GM12874 (cell line): Measurements from ENCODE around the gene PDE8B.

Experiments
- TF ChIP-seq, protein P1 (sequence below): IDR thresholded peaks from 2 replicates; pipeline ENCODE4 v1.5.1; 2011; ENCODE audit warnings: low read depth, mild to moderate bottlenecking, control low read depth, low read length, moderate library complexity; ENCODE audit not compliant: insufficient read depth

The PDE8B gene

DNA sequence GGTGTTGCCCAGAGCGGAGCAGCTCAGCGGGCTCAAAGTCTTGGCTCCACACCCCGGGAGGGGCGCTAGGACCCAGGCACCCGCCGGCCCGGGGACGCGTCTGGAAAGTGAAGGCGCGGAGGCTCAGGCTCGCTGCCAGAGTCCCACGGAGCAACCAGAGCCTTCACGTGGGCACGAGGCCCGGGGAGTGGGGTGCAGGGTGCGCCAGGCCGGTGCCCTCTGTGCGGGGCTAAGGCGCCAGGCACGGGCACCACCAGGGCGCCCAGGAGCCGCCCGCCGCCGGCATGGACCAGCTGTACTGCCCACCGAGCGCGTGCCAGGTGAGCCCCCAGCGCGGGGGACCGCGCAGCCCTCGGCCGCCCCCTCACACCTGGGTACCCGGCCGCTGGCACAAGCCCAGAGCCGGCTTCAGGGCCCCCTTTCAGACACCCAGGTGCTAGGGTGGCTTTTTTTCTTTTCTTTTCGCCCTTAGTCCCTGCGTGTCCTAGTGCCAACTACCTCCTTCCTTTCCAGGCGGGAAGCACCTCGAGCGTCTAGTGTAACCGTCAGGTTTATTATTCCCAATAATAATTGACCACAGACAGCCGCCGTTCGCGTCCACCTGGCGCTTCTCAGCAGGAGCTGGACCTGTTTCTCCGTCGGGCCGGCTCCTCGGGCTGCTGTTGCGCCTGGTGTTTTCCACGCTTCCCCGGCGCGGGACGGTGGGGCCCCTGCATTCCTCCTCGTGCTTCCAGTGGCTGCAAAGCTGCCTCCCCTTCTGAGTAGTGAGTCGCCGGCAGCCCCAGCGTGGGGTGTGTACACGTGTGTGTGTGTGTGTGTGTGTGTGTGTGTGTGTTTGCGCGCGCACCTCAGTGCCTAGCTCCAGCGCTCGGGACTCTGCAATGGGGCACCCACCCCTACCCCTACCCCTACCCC, 30.1 kb upstream of the PDE8B start:
- TF ChIP-seq, protein P1, sequence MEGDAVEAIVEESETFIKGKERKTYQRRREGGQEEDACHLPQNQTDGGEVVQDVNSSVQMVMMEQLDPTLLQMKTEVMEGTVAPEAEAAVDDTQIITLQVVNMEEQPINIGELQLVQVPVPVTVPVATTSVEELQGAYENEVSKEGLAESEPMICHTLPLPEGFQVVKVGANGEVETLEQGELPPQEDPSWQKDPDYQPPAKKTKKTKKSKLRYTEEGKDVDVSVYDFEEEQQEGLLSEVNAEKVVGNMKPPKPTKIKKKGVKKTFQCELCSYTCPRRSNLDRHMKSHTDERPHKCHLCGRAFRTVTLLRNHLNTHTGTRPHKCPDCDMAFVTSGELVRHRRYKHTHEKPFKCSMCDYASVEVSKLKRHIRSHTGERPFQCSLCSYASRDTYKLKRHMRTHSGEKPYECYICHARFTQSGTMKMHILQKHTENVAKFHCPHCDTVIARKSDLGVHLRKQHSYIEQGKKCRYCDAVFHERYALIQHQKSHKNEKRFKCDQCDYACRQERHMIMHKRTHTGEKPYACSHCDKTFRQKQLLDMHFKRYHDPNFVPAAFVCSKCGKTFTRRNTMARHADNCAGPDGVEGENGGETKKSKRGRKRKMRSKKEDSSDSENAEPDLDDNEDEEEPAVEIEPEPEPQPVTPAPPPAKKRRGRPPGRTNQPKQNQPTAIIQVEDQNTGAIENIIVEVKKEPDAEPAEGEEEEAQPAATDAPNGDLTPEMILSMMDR, result no peak

DNA sequence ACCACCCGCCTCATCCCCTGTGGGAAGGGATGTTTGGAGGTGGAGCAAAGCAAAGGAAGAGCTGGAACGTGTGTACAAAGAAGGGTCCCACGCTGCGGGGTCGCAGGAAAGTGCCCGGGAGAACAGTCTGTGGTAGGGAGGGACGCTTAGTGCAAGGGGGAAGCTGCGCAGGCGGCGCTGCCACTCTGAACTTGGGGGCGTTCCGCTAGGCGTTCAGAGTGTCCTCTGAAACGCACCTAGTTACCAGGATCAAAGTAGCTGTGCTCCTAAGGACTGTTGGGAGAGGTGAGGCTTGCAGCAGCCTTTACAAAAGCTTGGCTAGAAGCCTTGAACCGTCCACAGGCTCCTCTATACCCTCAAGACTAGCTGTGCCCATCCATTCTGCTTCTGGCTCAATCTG, 29.3 kb upstream of the PDE8B start:
- TF ChIP-seq, protein P1, result no peak

DNA sequence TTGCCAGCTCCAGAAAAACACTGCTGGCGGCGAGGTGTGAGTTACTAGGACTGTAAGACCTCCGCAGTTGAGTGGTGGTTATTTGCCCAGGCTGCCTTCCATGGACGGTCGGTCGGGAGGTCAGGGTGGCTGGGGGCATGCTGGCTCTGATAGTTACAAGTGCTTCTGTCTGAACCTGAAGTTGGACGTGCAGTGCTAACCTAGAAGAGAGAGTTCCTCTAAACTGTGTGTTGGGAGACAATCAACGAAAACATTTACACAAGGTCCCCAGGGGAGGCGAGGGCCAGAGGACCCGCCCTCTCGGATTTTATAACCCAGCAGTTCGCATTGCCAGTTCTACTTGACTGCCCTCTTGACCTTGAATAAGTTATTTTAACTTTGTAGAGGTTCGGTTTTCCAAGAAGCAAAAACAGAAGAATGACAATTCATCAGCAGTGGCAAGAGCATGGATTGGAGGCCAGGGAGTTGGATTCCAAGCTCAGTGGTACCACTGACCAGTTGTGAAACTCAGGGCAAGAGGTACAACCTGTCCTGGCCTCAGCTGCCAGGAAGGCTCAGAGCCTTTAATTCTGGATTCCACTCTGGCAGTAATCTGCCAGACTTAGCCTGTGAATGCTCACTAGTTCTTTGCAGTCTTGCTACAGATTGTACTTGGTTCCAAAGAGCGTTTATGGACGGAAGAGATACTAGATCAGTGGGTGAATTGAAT, 28.7 kb upstream of the PDE8B start:
- TF ChIP-seq, protein P1, result no peak

DNA sequence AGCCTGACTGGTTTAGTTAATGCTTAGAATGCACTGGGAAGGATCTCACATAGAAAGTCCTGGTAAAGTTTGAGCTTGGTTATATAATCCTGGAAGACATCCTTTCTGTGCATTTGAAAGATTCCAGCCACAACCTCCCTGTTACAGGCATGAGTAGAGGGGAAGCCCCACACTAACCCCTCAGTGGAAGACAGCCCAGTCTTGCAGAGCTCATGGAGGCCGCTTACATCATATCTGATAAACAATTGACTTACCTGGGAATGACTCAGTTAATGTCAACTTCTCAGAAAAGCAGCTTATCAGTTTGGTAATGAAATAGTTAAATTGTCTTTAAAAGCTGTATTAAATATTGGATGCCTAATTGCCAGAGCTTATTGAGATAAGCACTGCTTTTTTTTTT, 28.1 kb upstream of the PDE8B start:
- TF ChIP-seq, protein P1, result no peak

DNA sequence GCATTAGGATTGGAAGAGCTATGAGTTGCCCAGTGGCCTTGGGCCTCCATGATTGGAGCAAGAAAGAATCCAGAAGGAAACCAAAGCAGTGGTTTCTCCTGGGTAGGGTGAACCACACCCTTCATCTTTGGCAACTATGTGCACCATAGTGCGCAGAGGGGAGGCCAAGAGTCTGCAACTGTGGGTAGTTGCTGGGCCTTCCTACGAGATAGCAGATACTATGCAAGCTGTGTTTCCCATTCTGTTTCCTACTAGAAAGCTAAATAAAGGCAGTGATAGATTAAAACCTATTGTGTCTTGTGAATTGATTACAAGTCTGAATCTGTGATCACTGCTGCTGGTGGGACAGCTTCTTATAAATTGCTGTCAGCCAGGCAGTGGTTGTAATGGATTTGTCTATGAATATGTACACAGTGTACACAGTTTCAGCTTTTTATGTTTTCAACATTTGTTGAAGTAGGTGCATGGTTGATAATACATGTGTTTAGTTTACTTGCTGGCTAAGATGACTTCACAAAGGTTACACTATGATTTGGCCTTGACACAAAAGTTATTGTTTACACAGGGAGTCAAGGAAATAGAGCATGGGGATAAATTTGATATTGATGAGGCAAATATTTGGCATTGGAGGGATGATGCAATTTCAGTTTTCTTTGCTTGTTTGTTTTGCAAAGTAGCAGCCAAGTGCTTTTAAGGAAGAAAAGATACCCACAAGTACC, 23.7 kb upstream of the PDE8B start:
- TF ChIP-seq, protein P1, result no peak

DNA sequence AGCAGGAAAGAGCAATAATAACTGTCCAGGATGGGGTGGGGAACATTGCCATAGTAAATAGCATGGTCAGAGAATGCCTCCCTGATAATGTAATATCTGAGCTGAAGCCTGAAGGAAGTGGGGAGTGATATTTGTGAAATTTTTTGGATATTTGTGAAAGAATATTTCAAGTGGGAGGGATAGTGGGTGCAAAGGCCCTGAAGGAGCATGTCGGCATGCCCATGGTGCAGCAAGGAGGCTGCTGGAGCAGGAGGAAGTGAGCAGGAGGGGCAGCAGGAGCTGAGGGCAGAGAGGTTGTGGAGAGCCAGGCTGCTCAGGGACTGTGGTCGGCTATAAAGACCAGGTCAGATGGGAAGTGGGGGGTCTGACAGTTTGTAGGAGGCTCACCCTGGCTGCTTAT, 21.1 kb upstream of the PDE8B start:
- TF ChIP-seq, protein P1, result no peak
